Regular cardiac myocyte (primary cell): Measurements from ENCODE around the gene PPP3CA. TPM values are rescaled to one million over a fixed set of nuclear protein-coding genes. Genes with fewer than 3 reads are reported as not detected.

Source experiments
- total RNA-seq: library from RNA; depleted of rRNA; stranded (reverse); fragments of >200 nt; gene quantifications from 2 replicates; pipeline ENCODE4 v1.2.3, GENCODE V29; 2014

The PPP3CA gene
- total RNA-seq: 46.5 and 52.7 TPM in 2 replicates

DNA sequence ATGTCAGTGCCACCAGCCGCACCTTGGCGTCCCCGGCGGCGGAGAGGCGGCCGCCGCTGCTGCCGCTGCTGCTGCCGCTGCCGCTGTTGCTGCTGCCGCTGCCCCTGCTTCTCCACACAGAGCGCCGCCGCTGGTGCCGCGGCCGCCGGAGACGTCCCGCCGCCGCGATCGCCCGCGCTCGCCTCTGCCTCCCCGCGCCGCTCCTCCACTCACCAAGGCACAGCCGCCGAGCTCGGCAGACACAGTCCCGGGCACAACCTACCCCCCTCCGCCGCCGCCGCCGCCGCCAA is at the start of gene PPP3CA:
Gene PPP3CA, minus strand, starts transcription at position 260 of the 290 bp plus-strand sequence.

